Skin epidermis (tissue), 12 donors: Measurements from ENCODE around the gene TNRC6A.
"Not testable (repeated sequence)": the region's sequence is repeated elsewhere in the genome, so short reads cannot be mapped to it uniquely, and the experiment has no call there.

Experiments
- H3K27ac ChIP-seq, 21 experiments: fragments of 200-600 bp; sonication (generic) in 11 of 21; one replicate each; pipeline ENCODE4 v1.5.0; 2020; ENCODE audit warnings: mild to moderate bottlenecking in 3 of 21, inconsistent platforms in 2 of 21, moderate library complexity in 2 of 21
- H3K4me3 ChIP-seq, 7 experiments: fragments of 200-600 bp; sonication (generic) in 2 of 7; one replicate each; pipeline ENCODE4 v1.5.0; 2020; ENCODE audit warnings: inconsistent platforms in 2 of 7, mild to moderate bottlenecking in 2 of 7, moderate library complexity in 1 of 7

The TNRC6A gene

DNA sequence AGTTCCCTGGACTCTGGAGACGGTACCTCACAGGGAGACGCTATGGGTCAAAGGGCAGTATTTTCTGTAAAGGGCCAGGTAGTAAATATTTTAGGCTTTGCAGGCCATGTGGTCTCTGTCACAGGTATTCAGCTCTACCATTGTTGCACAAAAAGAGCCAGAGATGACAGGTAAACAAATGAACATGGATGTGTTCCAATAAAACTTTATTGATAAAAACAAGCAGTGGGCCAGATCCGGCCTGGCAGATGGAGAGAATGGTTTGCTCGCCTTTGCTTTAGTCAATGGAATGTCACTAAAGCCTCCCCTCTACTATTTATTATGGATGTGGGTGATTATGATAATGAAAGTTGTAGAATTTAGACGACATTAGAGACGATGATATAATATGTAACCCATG is 107.4 kb downstream of the TNRC6A start:
- H3K27ac ChIP-seq = no peak overlapping the region
- no peak overlapping the region for H3K4me3 ChIP-seq

DNA sequence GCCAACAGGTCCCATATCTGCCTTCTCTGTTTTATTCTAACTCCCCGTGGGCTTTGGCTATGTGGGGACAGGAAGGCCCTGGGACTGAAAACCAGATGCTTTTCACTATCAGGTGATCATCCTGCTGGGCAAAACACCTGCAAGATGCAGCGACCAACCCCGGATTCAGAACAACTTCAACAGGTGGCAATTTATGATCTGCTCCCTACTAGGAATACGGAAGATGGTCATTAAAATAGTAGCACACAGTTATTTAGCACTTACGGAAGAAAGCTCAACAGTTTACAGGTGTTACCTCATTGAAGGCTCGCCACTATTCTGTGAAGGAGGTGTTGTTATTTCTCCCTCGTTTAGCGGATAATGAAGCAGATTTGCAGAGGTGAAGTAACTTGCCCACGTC is 108.5 kb downstream of the TNRC6A start:
- Histone ChIP-seq H3K27ac (no peak overlapping the region), H3K4me3 (no peak overlapping the region)

DNA sequence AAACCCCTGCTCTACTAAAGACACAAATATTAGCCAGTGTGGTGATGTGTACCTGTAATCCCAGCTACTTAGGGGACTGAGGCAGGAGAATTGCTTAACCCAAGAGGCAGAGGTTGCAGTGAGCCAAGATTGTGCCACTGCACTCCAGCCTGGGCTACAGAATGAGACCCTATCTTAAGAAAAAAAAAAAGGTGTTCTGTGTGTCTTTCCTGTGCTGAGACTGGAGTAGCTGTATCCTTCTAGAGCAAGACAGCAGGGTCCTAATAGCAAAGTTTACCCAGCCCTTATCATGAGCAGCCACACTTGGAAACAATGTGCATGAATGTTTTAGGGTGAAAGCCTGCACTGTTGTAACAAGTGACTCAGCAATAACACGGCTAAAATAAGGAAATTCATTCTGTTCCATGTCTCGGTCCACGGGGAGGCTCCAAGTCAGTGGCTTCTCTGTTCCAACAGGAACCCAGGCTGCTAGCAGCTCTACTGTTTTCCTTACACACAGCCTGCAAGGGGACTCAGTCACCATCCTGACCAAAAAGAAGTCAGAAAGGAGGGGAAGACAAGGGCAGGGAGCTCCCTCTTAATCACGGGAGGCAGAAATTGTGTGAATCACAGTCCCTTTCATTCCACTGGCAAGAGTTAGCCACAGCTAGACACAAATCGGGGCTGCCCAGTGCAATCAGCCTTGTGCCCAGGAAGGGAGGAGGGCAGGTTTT is 109.3 kb downstream of the TNRC6A start:
- Histone ChIP-seq H3K27ac (peak overlapping the region in 2 of 21 experiments; percentile 3 to 42), H3K4me3 (no peak overlapping the region)

DNA sequence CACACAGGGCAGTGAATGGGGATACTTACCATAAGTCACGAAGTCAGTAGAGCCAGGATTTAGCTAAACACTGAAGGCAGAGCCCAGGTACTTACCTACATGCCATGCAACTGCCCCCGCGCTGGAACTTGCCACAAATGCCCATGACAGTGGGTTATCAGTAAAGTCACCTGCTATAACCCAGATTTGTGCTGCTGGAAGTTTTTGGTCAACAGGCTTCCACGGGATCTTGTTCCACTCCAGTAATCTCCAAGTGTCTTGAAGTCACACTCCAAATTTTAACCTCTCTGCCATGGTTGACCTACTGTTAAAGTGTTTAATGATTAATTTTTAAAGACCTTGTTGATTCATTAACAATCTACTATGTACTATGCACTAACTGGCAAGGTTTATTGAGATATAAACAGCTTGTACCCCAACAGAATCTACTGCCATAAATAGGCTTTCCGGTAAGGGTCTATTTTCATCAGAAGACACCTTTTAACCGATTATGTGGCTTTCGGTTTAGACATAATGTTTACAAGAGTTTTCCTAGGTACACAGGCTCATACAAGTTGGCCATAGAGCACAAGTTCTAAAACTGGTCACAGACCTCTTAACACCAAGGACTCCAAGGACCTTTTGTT is 110.0 kb downstream of the TNRC6A start:
- Histone ChIP-seq H3K4me3 (no peak overlapping the region), H3K27ac (no peak overlapping the region)

DNA sequence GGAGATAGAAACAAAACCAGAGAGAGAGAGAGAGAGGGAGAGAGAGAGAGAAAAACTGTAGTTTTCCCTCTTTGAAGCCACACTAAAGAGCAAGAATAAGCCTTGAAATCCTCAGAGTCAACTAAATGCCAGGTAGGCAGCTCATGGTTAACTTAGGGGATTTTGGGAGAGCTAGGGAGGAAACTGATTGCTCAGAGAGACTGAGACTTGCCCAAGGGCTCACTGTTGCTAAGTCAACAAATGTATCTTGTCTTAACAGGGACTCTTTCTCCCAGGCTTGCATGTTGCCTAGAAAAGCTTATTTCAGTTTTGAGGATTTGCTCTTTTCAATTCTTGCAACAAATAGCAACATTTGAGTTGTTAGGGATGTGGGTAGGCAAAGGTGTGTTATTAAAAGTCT is 111.8 kb downstream of the TNRC6A start:
- no peak overlapping the region for H3K27ac ChIP-seq
- H3K4me3 ChIP-seq = no peak overlapping the region

DNA sequence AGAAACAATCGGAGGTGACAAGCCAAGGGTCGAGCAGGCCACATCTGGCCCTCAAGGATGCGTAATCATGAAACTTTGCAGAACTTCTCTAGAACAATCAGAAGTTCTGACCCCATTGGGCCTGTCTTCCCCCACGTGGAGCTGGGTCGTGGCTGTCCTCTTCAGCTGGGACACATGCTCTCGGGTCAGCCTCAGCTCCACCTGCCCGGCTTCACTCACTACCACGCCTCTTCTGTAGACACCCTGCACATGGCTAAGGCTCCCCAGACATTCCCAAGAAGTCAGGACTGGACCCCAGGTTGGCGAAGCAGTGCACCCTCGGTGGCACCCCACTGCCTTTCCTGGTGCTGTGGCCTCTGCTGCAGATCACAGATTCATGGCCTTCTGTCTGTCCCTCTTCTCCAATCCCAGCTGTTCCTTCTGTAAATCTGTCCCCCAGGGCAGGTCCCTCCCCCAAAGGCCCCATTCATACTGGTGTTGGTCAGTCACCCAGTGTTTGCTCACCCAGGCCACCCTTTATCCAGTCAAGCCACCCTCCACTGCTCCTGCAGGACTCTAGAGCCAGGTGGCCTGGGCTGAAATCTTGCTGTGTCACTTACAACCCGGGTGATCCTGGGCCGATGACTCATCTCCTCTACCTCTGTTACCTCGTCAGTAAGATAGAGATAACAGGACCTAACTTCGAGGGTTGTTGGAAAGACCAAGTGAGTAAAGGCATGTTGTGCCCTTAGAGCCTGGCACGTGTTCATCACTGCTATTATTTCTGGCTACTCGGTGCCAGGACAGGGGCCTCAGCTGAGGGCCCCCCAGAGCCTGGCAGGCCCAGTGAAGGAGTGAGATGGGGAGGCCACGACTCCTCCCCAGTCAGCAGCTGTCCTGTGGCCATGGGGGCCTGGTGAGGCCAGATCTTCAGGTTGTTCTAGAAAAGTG is 114.9 kb downstream of the TNRC6A start:
- no peak overlapping the region for H3K27ac ChIP-seq
- H3K4me3 ChIP-seq = no peak overlapping the region

DNA sequence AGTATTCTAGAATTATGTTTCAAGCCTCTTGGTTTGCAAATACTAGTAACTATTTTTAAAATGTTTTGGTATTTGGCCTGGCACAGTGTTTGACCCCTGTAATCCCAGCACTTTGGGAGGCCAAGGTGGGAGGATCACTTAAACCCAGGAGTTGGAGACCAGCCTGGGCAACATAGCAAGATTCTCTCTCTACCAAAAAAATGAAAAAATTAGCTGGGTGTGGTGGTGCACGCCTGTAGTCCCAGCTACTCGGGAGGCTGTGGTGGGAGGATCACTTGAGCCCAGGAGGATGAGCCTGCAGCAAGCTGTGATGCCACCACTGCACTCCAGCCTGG is 115.5 kb downstream of the TNRC6A start:
- H3K4me3 ChIP-seq, H3K27ac ChIP-seq: not testable (repeated sequence)

DNA sequence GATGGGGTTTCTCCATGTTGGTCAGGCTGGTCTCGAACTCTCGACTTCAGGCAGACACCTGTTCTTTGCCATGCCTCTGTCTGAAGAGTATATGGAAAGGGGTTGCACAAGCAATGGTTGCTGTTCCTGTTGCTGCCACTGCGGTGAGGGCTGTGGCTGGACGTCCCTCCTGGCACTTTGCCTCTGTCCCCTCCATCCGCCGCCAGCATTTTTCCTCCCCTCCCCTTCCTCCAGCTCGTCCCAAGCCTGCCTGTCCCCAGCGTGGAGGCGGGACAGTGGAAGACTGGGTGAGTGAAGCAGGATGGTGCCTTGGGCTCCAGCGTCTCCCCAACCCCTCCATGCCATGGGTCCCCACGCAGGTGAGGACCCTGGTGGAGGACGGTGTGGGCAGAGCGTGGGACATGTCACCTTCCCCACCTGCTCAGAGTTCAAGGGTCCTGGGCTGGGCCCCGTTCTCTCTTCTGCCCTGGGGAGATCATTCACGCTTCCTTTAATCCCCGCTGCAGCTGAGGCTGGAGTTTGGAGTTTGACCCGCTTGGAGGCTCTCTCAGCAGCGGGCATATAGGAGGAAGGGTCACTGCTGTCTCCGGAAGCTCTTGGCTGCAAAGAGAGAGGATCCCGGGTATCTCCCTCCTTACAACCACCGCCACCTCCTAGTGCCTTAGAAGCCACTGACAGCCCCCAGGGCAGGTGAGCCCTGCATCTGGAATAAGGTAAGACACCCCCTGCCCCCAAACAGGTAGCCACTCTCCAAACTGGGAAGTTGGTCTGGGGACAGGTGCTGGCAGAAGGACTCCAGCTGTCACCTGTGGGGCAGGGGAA is 116.5 kb downstream of the TNRC6A start, which contains the start of gene SLC5A11:
Gene SLC5A11, plus strand, starts transcription at position 238 of the 822 bp plus-strand sequence. CDS start 12,681 bp downstream, outside the sequence.
- Histone ChIP-seq H3K27ac (no peak within 1 kb of the TSS), H3K4me3 (no peak within 1 kb of the TSS)

DNA sequence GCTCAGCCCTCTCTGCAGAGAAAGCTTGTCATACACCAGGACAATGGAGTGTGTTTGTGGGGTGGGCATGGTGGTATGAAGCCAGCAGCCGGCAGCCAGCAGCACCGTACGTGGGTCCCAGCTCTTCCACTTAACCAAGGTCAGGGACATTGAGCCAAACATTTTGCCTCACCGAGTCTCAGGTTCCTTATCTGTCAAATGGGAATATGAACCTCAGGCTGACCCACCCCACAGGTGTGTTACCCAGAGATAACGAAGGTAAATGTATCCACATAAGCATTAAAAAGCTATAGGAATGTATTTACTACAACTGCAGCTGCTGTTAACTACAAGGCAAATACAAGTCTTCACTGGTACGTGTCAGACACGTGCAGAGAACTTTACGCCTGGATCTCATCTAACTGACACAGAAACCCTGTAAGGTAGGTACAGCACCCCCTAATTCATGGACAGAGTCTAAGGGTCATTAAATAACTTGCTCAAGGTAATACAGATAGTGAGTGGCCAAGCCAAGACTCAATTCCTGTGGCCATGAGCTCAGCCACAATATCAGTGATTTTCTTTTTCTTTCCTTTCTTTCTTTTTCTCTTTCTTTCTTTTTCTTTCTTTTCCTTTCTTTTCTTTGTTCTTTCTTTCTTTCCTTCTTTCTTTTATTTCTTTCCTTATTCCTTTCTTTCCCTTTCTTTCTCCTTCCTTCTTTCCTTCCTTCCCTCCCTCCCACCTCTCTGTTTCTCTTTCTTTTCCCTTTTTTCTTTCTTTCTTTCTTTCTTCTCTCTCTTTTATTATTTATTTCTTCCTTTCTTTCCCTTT is 117.3 kb downstream of the TNRC6A start:
- no peak overlapping the region for H3K4me3 ChIP-seq

DNA sequence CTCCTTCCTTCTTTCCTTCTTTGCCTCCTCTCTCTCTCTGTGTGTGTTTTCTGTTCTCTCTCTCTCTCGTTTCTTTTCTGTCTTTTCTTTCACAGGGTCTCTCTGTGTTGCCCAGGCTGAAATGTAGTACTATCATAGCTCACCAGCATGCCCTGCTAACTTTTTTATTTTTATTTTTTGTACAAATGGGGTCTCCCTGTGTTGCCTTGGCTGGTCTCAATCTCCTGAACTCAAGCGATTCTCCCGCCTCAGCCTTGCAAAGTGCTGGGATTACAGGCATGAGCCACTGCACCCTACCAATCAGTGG is 117.9 kb downstream of the TNRC6A start:
- Histone ChIP-seq H3K27ac (no peak overlapping the region), H3K4me3 (no peak overlapping the region)

More for the DNA sequence above, 117.3 kb downstream of the TNRC6A start:
- no peak overlapping the region for H3K27ac ChIP-seq

DNA sequence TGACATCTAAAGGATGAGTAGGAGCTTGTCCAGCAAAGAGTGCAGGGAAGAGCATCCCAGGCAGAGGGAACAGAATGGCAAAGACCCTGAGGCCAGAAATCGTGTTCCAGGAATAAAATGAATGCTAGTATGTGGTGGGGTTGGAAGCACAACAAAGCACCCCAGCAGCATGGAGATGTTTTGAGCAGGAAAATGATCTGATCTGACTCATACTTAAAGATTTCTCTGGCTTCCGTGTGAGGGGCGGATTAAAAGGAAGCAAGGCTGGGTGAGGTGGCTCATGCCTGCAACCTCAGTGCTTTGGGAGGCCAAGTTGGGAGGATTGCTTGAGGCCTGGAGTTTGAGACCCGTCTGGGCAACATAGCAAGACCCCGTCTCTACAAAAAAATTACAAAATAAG is 118.6 kb downstream of the TNRC6A start:
- H3K4me3 ChIP-seq = no peak overlapping the region
- H3K27ac ChIP-seq = no peak overlapping the region

DNA sequence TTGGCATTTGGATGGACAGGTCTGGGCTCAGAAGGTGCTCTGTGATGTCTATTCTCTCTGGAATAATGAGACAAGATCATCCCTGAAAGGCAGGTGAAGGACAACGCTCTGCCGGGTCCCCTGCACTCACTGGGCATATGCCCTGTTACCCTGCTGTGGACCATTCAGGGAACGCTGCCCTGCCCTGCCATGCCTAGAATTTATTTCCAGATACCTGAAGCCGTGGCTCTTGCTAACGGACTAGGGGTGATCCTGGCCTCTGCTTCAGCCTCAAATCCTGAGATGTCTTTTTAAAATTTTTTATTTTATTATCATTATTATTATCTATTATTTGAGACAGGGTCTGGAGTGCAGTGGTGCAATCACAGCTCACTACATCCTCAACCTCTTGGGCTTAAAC is 120.2 kb downstream of the TNRC6A start:
- no peak overlapping the region for H3K4me3 ChIP-seq
- H3K27ac ChIP-seq = no peak overlapping the region

DNA sequence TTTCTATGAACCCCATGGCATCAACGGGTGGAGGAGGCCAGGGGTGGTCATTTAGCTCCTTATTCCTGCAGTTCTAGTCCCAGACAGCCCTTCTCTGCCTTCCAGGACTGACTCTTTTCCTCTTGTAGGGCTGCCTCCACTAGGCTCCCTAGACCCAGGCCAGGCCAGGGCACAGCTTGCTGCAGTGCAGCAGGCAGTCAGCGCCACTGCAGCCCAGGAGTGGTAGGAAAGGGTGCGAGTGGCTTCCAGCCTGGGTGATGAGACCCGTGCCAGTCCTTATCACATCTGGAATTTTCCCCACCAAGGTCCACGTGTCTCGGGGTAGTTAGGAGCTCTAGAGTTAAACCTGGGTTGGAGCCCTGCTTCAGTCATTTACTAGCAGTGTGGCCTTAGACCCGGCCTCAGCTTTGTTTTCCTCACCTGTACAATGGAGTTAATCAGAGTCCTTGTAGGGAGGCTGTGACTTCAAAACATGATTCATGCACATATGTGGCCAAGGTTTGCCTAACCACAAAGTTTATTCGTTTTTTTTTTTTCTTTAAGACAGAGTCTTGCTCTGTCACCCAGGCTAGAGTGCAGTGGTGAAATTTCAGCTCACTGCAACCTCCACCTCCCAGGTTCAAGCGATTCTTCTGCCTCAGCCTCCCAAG is 121.0 kb downstream of the TNRC6A start:
- Histone ChIP-seq H3K4me3 (no peak overlapping the region), H3K27ac (no peak overlapping the region)

DNA sequence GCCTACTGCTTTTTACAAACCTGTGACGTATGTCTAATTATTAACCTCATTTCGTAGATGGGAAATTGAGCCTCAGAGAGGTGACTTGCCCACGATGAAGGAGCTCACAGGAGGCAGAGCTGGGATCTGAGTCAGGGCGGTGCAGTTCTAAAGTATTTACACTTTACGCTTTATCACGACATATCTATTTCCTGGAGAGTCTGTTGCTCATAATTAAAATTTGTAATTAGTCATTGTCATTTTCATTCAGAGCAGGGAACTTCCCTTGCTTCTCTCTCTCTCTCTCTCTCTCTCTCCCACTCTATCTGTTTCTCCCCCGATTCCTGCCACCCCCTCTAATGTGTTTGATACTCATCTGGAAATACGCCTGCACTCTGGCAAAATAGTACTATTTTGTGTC is 122.2 kb downstream of the TNRC6A start:
- Histone ChIP-seq H3K4me3 (no peak overlapping the region), H3K27ac (no peak overlapping the region)

DNA sequence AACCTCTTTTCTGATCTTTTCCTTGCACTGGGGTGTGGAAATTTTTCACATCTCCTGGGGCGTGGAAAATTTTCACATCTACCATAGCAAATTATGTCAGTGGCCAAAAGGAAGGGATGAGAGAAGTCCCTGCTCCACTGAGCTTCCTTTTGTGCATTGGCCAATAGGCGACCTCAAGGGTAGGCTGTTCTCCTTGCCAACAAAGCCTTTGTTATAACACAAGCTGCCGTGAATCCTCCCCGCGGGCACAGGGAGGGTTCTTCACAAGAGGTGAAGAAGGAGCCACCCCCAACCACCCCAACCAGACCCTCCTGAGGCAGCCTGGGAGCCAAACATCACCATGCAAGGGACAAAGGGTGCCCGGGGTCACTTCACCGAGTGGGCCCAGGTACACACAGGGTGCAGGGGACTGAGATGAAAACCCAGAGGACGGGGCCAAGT is 122.8 kb downstream of the TNRC6A start:
- H3K27ac ChIP-seq = no peak overlapping the region
- no peak overlapping the region for H3K4me3 ChIP-seq

DNA sequence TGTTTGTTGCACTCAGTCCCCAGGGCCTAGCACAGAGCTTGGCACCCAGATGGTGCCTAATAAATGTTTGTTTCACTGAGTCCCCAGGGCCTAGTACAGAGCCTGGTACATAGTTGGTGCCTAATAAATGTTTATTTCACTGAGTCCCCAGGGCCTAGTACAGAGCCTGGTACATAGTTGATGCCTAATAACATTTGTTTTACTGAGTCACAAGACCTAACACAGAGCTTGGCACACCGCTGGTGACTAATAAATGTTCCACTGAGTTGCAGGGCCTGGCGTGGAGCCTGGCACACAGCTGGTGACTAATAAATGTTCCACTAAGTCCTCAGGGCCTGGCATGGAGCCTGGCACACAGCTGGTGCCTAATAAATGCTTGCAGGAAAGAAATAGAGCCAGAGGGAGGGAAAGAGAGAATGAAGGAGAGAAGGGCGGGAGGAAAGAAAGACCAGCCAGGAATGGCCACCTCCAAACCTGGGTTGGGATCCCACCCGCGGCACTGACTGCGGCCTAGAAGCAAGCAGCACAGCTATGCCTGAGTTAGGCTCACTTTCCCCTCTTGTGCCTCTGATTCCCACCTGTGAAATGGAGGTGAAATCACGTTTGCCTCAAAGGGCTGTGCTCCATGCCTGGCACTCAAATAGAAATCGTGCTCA is 123.8 kb downstream of the TNRC6A start:
- no peak overlapping the region for H3K4me3 ChIP-seq
- H3K27ac ChIP-seq = no peak overlapping the region

DNA sequence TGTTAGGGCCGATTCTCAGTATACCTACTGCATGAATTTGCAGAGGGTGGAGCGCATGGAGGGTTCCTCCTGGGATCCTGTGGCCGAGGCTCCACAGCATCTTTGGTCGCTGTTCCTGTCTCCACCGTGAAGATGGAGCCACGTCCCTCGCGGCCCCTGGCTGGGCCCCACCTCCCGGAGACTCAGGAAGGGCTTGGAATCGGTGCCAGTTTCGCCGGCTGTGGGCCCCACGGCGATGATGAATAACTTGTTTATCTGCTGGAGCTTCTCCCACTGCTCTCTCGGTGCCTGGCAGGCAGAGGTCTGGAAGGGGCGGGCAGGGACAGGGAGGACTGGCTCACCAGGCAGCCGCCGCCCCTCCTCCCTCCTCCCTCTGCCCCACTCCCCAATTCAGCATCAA is 124.4 kb downstream of the TNRC6A start:
- Histone ChIP-seq H3K4me3 (no peak overlapping the region), H3K27ac (no peak overlapping the region)

DNA sequence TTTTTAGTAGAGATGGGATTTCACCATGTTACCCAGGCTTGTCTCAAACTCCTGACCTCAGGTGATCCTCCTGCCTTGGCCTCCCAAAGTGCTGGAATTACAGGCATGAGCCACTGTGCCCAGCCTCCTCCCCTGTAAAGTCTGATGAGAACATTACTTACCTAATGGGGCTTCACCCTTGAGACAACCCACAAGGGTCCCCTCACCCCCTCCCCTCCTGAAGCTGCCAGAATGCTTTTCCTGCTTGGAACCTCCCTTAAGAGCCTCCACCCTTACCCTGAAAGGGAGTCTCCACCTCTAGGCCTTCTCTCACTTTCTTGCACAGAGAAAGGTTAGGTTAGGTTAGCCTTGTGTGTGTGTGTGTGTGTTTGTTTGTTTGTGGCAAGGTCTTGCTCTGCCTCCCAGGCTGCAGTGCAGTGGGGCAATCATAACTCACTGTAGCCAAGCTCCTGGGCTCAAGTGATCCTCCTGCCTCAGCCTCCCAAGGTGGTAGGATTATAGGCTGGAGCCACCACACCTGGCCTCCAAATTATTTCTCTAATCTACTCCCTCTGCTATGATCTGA is 125.2 kb downstream of the TNRC6A start:
- Histone ChIP-seq H3K4me3 (no peak overlapping the region), H3K27ac (no peak overlapping the region)
